GM06990 (cell line): ENCODE results near the gene LRP1B.

Source experiments
- DNase-seq: peaks from one replicate; pipeline ENCODE4 v3.0.0-alpha.2; 2011; ENCODE audit not compliant: insufficient read length; ENCODE audit errors: extremely low read depth
- H3K27me3 ChIP-seq: replicated peaks from 2 replicates; pipeline ENCODE4 v1.6.0; 2011; ENCODE audit warnings: low read length; ENCODE audit not compliant: control insufficient read depth, insufficient read depth
- H3K36me3 ChIP-seq: 2 replicates; pipeline ENCODE4 v1.5.1; 2011; ENCODE audit warnings: low read length; ENCODE audit not compliant: control insufficient read depth, insufficient read depth
- H3K4me3 ChIP-seq: replicated peaks from 2 replicates; pipeline ENCODE4 v1.5.1; 2011; ENCODE audit warnings: low read depth, mild to moderate bottlenecking, control low read depth, low read length
- CTCF ChIP-seq: IDR thresholded peaks from 2 replicates; pipeline ENCODE4 v1.5.1; 2011; ENCODE audit warnings: low read length, control low read depth, mild to moderate bottlenecking, inconsistent platforms; ENCODE audit not compliant: insufficient read depth, poor library complexity, severe bottlenecking

The LRP1B gene

GRCh38 chr2:141027221-141027620 is 1103.6 kb downstream of the LRP1B start:
- H3K36me3 ChIP-seq, result no peaks in the 10 kb centered on the region
- no peak for TF ChIP-seq CTCF
- H3K4me3 ChIP-seq, result no peak overlapping the region
- DNase-seq, result no peak
- H3K27me3 ChIP-seq, result no peaks in the 10 kb centered on the region

- Histone ChIP-seq H3K4me3 (no peak overlapping the region), H3K27me3 (no peaks in the 10 kb centered on the region), H3K36me3 (no peaks in the 10 kb centered on the region)
- TF ChIP-seq CTCF, result no peak
- DNase-seq, result no peak
Measured at GRCh38 chr2:141021611-141022010, 1109.2 kb downstream of the LRP1B start.

- no peak overlapping the region for H3K4me3 ChIP-seq
- DNase-seq, result no peak
- no peak for TF ChIP-seq CTCF
- H3K36me3 ChIP-seq, result no peaks in the 10 kb centered on the region
- H3K27me3 ChIP-seq, result no peaks in the 10 kb centered on the region
Measured at GRCh38 chr2:141021109-141021508, 1109.7 kb downstream of the LRP1B start.

- no peak for TF ChIP-seq CTCF
- DNase-seq, result no peak
Measured at GRCh38 chr2:141020346-141020745, 1110.5 kb downstream of the LRP1B start.

GRCh38 chr2:141015341-141016047 is 1115.3 kb downstream of the LRP1B start:
- Histone ChIP-seq H3K36me3 (no peaks in the 10 kb centered on the region), H3K27me3 (no peaks in the 10 kb centered on the region), H3K4me3 (no peak overlapping the region)
- DNase-seq, result no peak
- TF ChIP-seq CTCF, result no peak

More at GRCh38 chr2:141020346-141020745, 1110.5 kb downstream of the LRP1B start:
- no peak overlapping the region for H3K4me3 ChIP-seq
- no peaks in the 10 kb centered on the region for H3K27me3 ChIP-seq
- H3K36me3 ChIP-seq, result no peaks in the 10 kb centered on the region
